ENCODE data around the gene CGN. TPM values are rescaled to one million over a fixed set of nuclear protein-coding genes. Genes with fewer than 3 reads are reported as not detected.

CGN gene
- polyA plus RNA-seq, 3 donors: 44.1 to 58.9 (median 50.9) TPM

DNA sequence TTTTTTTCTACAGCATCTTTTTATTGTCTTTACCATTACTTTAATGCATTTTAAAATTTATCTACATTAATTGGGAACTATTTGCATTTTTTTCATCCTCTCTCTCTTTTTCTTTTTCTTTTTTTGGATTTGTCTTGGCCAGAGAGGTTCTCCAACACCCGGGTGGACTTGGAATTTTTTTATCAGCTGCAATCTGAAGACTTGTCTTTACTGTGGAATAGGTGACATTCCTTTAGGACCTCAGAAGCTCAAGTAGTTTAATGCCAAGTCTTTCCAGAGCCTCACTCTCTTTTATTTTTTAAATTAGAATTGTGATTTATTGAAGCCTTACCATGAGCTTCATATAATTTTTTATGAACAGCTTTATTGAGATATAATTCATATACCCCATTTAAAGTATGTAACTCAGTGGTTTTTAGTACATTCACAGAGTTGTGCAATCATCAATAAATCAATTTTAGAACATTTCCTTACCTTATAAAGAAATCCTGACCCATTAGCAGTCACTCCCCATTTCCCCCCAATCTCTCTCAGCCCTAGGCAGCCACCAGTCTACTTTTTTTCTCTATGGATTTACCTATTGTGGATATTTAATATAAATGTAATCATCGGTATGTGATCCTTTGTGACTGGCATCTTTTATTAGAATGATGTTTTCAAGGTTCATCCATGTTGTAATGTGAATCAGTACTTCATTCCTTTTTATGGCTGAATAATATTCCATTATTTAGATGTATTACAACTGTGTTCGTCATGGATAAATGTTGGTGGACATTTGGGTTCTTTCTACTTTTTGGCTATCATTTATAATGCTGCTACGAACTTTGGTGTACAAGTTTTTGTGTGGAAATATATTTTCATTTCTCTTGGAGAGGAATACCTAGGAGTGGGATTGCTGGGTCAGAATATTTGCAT lies 35.1 kb downstream of the CGN start:
- no peak for DNase-seq

- peak; percentile 55 for DNase-seq
Observed at GRCh38 chr1:151547119-151547899, 36.1 kb downstream of the CGN start.

DNA sequence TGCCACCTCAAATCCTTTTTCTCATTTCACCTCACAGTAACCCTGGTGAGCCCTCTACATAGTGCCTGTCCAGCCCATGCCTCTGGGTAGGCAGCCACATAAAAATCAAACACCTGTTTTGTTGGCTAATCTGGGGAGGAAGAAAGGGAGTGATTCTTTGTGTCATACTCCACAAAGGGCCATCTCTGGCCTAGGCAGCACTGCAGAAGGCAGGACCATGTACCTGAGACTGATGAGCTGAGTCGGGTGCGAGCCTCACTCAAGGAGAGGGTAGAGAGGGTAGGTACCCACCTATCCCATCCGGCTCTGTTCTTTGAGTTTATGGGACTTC lies 36.7 kb downstream of the CGN start:
- DNase-seq: no peak

DNA sequence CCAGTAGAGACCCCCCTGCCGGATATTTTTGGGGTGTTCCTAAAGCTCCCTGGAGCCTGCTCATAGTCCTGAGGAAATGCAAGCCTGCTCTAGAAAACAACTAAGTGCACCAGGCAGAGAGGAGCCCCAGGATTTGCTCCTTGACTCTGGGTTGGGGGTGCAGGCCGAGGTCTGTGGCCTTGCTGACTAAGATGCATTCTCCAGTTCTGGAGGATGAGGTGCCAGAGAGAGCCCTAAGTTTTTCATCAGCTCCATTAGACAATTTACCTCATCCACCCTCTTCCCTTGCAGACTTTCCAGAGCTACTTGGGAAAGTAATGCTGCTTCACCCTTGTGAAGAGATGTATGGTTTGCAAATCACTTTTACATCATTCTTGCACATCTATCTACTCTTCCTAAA lies 38.0 kb downstream of the CGN start:
- DNase-seq: no peak

- DNase-seq: no peak
Observed at GRCh38 chr1:151553659-151554058, 42.5 kb downstream of the CGN start.

DNA sequence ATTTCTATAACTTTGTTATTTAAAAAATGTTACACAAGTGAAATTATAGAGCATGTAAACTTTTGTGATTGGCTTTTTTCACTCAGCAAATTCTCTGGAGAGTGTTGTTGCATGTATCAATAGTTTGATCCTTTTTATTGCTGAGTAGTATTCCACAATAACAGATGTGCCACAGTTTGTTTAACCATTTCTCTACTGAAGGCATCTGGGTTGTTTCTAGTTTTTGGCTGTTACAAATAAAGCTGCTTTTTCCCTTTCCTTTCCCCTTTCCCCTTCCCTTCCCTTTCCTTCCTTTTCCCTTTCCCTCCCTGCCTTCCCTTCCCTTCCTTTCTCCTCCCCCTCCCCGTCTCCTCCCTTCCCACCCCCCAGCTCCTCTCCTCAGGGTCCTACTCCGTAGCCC lies 44.9 kb downstream of the CGN start:
- DNase-seq: no peak

DNA sequence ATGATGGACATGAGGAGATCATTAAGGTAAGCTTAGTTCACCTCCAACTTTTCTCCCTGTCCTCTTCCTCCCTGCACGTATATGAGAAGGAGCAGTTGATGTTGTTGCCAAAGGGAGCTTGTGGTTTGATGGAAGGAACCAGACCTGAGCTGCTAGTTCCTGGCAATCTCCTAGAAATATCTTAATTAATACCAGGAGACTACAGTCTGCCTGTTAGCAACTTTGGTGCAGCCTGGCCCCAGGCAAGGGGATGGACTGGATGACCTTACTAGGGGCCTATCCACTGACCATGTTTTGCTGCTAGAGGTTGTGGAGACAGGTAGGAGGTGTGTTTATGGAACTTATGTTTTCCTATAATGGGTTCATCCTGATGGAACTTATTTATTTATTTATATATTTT lies 51.5 kb downstream of the CGN start:
- DNase-seq: no peak

DNA sequence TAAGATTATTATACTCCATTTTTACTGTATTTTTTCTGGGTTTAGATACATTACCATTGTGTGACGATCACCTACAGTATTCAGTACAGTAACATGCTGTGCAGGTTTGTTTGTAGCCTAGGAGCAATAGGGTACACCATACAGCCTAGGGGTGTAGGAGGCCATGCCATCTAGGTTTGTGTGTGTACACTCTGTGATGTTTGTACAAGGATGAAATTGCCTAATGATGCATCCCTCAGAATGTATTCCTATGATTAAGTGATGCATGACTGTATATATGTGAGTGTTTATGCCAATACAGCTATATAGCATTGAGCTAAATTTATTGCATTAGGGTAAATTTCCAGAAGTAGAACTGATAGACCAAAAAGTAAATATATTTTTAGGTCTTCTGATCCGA lies 52.2 kb downstream of the CGN start:
- DNase-seq: no peak

- DNase-seq: no peak
Observed at GRCh38 chr1:151565502-151566189, 54.5 kb downstream of the CGN start.

DNA sequence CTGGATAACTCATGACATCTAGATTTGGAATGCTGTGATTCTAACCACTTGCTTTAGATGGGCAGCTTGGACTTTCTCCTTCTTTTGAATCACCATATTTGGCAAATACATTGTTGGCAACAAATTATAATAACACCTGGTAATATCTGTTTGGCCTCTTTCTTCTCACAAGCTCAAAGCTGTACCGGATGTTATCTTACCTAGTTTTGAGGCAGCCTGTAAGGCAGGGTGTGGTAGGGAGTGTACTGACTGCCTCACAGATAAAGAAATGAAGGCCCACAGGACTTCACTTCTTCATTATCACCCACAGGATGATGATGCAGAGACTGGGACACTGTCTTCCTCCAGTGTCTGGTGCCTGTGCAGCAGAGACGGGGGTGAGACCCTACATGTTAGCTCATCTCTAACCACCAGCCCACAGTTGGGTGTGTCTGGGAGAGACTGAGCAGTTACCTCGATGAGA lies 57.5 kb downstream of the CGN start:
- DNase-seq: no peak

GRCh38 chr1:151570819-151571218 lies 59.6 kb downstream of the CGN start:
- no peak for DNase-seq

DNA sequence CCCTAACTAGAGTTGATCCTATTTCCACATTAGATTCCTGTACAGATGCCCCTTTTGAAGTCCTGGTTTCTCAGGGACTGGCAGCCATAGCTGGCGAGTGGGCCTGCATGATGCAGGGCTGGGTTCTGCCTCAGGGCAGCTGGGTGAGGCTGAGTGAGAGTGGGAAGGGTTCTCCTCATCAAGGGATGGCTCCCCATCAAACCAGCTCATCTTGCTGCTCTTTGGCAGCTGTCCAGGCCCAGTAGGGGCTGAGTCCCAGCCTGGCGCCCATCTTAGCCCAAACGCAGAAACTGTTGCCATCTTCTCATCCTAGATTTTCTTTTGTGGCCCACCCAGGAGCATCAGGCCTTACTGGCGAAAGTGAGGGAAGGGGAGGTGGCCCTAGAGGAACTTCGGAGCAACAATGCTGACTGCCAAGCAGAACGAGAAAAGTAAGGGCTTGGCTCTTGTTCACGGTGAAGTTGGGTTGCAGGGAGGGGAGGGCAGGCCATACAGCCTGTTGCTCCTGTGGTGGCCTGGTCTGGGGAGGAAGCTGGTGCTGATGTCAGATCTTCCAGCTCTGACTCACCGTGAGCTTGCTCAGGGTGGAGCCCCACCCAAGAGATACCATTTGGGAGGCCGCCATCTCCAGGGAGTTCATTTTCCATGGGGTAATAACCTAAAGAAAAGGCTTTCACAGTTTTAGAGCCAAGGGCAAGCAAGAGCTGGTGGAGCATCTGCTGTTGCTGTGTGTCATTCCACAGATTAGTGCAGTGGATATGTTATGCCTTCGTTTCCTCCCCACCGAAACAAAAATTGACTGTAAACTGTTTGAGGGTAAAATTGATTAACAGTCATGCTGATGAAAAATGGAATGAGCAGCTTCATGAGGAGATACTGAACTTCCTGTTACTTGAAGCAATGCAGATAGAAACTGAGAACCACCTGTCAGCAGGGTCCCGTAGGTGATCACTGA lies 63.7 kb downstream of the CGN start:
- DNase-seq: no peak

DNA sequence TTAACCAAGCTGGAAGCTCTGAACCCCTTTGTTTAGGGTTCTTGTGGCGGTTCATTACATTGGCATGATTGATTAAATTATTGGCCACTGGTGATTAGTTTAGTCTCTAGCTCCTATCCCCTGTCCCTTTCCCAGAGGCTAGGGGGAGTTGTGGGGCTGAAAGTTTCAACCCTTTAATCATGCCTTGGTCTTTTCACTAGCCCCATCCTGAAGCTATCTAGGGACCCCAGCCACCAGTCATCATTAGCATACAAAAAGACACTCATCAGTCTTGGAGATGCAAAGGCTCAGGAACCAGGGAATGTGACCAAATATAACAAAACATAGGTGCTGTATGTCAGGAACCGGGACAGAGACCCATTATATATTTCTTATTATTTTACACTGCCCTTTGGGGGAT lies 66.0 kb downstream of the CGN start:
- no peak for DNase-seq

GRCh38 chr1:151578941-151579340 lies 67.8 kb downstream of the CGN start:
- no peak for DNase-seq

DNA sequence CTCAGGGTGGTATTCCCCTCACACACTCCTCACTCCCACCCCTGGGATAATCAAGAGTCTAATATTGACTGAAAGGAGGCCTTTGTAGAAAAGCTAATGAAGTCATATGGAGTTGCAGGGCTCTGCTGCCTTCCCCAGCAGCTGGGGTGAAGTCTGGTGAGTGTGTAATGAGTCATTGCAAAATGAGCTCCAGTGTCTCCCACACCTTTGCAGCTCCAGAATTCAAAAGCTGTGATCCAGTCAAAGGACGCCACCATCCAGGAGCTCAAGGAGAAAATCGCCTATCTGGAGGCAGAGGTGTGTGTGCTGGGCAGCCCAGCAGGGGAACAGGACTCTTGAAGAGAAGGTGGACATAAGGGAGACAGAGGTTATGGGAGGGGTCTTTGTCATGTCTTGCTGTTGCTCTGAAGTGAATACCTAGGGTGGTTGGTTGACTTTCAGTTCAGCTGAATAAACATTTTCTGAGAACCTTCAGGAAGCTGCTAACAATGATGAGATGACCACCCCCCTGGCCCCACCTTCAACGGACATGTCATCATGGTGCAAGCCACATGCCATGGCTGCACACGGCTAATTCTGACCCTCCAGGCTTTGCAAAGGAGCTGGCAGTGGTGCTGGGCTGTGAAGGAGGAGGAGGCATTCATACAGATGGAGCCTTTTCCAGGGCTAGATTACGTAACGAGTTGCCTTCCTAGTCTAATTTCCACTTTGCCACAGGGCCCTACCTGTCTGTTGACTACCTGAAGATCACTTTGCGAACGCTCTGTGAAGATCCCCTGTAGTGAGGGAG lies 68.4 kb downstream of the CGN start:
- DNase-seq: no peak

GRCh38 chr1:151581451-151581850 lies 70.3 kb downstream of the CGN start:
- DNase-seq: no peak

DNA sequence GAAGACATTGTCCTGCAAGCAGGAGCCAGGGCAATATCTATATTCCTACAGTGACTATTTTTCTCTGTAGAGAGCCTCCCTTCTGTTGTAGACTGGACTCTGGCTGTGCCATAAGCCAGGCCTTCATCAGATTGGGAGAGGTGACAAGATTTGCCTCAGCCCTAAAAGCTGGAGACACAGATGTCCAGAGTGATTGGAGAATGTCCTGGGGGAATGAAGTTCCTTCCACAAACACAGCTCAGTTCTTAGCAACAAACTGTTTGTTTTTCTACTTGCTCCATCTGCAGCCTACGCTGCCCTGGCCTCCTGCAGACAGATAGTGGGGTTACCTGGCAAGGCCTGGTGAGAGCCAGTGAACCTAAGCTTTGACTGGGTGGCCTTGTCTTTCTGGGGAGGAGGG lies 70.7 kb downstream of the CGN start:
- DNase-seq: no peak

GRCh38 chr1:151583796-151584195 lies 72.6 kb downstream of the CGN start:
- DNase-seq: no peak

DNA sequence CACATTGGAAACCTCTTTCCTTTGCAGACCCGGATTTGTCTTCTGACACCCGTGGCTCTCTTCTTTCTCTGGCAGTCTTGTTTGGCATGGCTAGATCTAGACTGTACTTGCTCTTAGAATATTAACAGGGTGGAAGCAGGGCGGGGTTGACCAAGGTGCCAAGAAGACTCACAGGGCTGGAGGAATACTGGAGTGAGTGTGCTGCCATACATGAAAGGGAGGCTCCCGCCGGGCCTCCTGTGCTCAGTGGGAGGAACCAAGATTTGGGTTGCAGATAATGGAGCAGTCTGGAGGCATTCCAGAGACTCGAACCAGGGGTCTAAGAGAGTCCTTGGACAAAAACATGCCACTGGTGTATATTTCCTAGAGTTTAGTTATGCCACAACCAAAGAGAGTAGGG lies 73.1 kb downstream of the CGN start:
- DNase-seq: no peak

- DNase-seq: no peak
Observed at GRCh38 chr1:151584780-151585179, 73.6 kb downstream of the CGN start.

- DNase-seq: peak; percentile 38
Observed at GRCh38 chr1:151585622-151586021, 74.4 kb downstream of the CGN start.
